GM23248 (cell line): ENCODE data around the gene OLR1.

Experiments used
- EZH2 ChIP-seq: fragments of 200-600 bp; sonication (generic); IDR thresholded peaks from 2 replicates; pipeline ENCODE4 v1.6.1; 2018; ENCODE audit warnings: antibody characterized with exemption, mild to moderate bottlenecking; ENCODE audit not compliant: insufficient read depth, poor library complexity, severe bottlenecking
- EZH2phosphoT487 ChIP-seq: fragments of 200-600 bp; sonication (generic); IDR thresholded peaks from 2 replicates; pipeline ENCODE4 v1.6.1; 2018; ENCODE audit warnings: antibody characterized with exemption, moderate library complexity, mild to moderate bottlenecking, low read depth; ENCODE audit not compliant: insufficient read depth

- TF ChIP-seq EZH2, result no peak
- TF ChIP-seq EZH2phosphoT487, result no peak
Measured at GRCh38 chr12:10113920-10114319, 58.0 kb downstream of the OLR1 start.
